ENCODE data around the gene DHRS3.
"Not testable (repeated sequence)": the region's sequence is repeated elsewhere in the genome, so short reads cannot be mapped to it uniquely, and the experiment has no call there.

DHRS3 gene

GRCh38 chr1:12548279-12548972, 69.6 kb downstream of the DHRS3 start:
- no peak overlapping the region for H3K4me3 ChIP-seq (ENCODE audit: low read length)
- no peak for DNase-seq (ENCODE audit: low read depth, low spot score)

DNA sequence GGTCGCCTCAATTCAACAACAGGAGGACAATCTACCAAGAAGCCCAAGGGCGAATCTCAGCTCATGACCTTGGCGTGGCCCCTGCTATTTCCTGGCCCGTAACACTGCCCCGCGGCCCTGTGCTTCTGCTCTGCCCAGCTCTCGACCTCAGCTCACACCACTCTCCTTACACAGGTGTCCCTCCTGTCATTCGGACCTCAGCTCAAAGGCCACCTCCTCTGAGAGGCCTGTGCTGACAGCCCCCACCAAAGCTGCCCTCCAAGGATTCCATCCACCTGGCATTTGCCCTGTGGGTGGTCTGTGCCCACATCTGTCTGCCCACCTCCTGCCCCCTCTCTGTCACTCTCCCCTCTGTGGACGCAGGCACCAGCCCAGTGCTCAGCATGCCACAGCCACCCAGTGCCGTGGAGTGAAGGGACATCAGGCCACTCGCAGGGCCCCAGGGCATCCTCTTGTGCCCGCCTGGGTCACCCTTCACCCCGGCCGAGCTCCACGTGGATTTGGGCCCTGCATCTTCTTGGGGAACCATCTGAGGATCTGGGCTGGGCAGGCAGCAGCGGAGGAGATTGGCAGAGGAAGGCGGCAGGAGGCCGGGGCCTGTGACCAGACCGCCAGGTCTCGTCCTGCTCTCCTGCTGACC, 70.3 kb downstream of the DHRS3 start:
- no peak overlapping the region for H3K4me3 ChIP-seq (ENCODE audit: low read length)
- no peak for DNase-seq (ENCODE audit: low read depth, low spot score)

- no peak overlapping the region for H3K4me3 ChIP-seq (ENCODE audit: low read length)
- no peak for DNase-seq (ENCODE audit: low read depth, low spot score)
Measured at GRCh38 chr1:12546771-12547585, 71.0 kb downstream of the DHRS3 start.

DNA sequence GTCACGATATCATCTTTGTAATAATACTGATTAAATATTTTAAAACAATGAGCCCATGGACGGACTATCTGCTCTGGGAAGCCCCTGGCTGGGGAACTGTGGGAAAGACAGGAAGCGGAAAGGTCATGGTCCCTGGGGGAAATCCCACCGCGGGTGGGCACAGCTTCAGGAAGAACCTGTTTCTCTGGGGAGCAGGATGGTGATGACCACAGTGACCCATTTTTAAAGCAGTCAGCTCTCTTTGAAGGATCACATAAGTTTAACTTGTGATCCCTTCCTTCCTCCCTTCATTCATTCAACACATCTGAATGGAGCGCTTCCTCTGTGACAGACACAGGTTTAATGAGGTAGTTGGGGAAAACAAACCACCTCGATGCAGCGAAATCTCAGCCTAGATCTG, 73.0 kb downstream of the DHRS3 start:
- no peak for DNase-seq (ENCODE audit: low read depth, low spot score)
- H3K4me3 ChIP-seq (ENCODE audit: low read length): no peak overlapping the region

DNA sequence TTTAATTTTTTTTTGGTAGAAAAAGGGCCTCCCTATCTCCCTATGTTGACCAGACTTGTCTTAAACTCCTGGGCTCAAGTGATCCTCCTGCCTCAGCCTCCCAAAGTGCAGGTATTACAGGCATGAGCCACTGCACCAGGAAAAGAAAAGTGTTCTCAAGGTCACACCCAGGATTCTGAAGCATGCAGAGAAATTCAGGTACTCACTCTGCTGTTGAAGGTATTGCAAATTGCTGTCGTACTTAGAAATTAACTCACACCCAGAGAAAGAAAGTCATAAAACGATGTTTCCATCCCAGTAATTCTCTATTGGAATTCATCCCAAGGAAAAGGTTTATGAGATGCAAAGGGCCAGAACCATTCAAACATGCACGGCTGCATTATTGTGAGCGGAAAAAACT, 73.7 kb downstream of the DHRS3 start:
- DNase-seq (ENCODE audit: low read depth, low spot score): no peak
- H3K4me3 ChIP-seq (ENCODE audit: low read length): no peak overlapping the region

GRCh38 chr1:12543740-12544154, 74.3 kb downstream of the DHRS3 start:
- no peak overlapping the region for H3K4me3 ChIP-seq (ENCODE audit: low read length)
- no peak for DNase-seq (ENCODE audit: low read depth, low spot score)

DNA sequence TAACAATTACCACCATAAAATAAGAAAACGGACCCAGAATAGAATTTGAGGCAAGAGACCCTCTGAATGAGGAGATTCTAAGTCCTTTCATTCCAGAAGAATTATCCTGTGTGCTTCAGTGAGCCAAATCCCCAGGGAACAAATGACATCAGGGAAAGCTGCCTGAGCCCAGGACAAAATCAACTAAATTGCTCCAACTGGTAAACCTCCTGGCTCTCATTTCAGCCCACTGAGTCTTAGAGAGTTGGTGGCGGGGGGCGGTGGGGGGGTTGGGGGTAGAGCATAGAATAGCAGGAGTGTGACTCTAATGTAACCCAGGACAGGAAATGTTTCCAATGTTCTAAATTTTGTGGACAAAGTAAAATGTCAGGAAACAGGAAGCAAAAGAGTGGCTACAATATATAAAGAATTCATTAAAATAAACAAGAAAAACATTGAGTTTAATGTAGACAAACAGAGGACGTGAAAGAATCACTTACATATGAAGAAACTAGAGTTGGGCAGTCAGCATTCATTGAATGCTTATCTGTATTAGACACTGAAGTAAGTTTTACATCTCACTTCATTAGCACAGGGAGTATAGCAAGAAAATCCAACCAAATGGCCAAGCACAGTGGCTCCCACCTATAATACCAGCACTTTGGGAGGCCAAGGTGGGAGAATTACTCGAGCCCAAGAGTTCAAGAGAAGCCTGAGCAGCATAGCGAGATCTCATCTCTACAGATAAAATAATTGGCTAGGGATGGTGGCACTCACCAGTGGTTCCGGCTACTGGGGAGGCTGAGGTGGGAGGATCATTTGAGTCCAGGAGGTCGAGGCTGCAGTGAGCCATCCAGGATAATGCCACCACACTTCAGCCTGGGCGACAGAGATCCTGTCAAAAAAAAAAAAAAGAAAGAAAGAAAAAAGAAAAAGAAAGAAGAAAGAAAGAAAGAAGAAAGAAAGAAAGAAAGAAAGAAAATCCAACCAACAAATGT, 75.1 kb downstream of the DHRS3 start:
- DNase-seq (ENCODE audit: low read depth, low spot score): no peak
- no peak overlapping the region for H3K4me3 ChIP-seq (ENCODE audit: low read length)

- no peak for DNase-seq (ENCODE audit: low read depth, low spot score)
- H3K4me3 ChIP-seq (ENCODE audit: low read length): no peak overlapping the region
Measured at GRCh38 chr1:12542138-12542465, 75.9 kb downstream of the DHRS3 start.

- H3K4me3 ChIP-seq (ENCODE audit: low read length): no peak overlapping the region
- DNase-seq (ENCODE audit: low read depth, low spot score): no peak
Measured at GRCh38 chr1:12541274-12542137, 76.5 kb downstream of the DHRS3 start.

DNA sequence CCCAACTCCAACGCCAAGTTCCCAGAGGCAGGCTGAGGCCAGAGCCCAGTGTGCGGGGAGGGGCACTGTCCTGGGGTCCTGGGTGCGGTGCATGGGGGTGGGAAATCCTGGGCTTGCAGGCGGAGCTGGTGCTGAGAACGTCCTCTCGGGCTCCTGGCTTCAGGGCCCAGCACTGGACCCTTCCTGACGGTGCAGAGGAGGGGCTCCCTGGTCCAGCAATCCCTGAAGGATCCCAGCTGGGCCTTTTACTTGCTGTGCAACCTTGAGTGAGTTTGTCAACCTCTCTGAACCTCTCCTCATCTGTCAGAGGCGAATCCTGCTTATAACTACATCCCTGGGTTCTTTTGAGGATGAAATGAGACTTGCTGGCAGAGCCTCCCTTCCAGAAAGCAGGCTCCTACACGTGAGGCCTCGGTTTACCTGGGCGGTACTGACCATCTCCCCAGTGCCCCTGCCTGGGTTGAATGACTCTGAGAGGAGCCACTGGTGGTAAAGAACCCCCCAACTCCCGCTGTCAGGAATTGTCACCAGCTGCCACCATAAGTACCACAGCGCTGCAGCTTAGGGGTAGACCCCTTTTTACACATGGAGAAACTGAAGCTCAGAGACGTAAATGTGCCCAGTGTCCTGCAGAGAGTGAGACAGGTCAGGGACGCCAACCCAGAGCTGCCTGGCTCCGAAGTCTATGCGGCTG, 77.3 kb downstream of the DHRS3 start:
- H3K4me3 ChIP-seq (ENCODE audit: low read length): no peak overlapping the region
- DNase-seq (ENCODE audit: low read depth, low spot score): no peak

DNA sequence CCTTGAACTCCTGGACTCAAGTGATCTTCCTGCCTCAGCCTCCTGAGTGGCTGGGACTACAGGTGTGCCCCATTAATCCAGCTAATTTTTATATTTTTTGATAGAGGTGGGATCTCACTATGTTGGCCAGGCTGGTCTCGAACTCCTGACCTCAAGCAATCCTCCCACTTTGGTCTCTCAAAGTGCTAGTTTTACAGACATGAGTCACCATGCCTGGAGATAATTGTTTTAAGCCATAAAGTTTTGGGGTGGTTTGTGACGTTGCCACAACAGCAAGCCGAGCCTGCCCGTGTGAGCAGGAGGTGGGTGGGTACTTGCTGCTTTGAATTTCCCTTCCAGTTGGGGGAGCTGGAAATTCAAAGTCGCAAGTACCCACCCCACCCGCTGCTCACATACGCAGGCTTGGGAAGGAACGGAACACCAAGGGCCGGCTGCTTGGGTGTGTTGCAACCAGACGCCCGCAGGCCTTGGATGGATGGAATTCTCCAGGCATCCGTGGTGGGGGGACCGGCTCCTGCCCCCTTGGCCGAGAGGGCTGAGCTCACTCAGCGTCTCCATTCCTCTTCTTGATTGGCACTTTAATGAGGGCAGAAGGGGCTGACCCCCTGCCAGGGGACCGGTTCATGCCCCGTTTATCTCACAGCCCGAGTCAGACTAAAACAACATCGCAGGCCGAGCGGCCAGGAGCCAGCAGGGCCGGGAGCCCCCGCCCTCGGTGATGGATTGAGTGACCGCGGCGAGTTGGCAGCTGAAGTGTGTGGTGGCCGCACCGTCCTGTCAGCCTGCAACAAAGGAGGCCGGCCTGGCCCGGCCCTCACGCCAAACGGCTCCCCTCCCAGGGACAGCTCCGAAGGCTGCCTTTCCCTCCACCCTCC, 78.1 kb downstream of the DHRS3 start:
- DNase-seq (ENCODE audit: low read depth, low spot score): no peak
- no peak overlapping the region for H3K4me3 ChIP-seq (ENCODE audit: low read length)

GRCh38 chr1:12539320-12539704, 78.7 kb downstream of the DHRS3 start:
- no peak for DNase-seq (ENCODE audit: low read depth, low spot score)
- H3K4me3 ChIP-seq (ENCODE audit: low read length): no peak overlapping the region

DNA sequence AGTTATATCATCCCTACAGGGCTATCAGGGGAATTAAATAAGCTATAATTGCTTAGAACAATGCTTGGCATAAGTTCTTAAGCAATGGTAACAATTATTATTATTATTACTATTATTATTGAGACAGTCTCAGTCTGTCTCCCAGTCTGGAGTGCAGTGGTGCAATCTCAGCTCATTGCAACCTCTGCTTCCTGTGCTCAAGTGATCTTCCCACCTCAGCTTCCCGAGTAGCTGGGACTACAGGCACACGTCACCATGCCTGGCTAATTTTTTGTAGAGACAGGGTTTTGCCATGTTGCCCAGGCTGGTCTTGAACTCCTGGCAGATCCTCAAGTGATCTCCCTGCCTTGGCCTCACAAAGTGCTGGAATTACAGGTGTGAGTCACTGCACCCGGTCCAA, 79.5 kb downstream of the DHRS3 start:
- DNase-seq (ENCODE audit: low read depth, low spot score): not testable (repeated sequence)

DNA sequence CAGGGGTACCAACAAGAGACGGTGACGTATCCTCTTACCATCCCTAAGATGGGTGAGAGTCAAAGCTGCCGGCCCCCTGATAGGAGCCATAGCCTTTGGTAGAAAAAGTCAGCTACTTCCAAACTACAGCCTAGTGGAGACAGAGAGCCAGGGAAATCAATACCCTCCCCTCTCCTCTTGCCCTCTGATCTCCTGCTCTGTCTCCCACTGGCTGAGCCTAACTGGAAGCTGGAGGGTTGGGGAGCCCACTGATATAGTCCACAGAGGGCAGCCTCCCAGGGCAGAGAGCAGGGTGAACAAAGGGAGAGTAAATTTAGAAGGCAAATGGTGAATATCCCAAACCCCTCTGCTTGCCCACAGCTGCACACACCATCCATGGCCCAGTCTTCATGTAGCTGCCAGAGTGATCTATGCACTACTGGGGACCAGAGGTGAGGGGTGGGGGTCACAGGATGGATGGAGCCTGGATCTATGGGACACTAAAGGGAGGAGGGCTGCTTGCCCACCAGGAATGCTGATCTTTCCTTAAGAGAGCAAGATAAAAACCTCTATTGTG, 80.0 kb downstream of the DHRS3 start:
- no peak overlapping the region for H3K4me3 ChIP-seq (ENCODE audit: low read length)
- no peak for DNase-seq (ENCODE audit: low read depth, low spot score)

More for the DNA sequence above, 79.5 kb downstream of the DHRS3 start:
- not testable (repeated sequence) for H3K4me3 ChIP-seq (ENCODE audit: low read length)

DNA sequence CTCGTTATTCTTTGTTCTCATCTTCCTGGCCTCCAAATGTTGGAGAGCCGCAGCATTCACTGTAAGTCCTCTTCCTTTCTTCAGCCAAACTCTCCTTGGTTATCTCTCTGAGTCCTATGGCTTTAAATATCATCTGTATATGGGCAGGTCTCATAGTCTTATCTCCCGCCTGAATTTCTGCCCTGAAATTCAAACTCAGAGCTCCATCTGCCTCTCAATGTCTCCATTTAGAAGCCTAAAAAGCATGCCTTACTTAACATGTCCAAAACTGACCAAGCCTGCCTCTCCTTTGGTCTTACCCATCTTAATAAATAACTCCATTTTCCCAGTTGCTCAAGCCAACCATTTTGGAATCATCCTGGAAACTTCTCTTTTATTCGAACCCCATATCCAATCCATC, 80.7 kb downstream of the DHRS3 start:
- H3K4me3 ChIP-seq (ENCODE audit: low read length): no peak overlapping the region
- DNase-seq (ENCODE audit: low read depth, low spot score): no peak

- H3K4me3 ChIP-seq (ENCODE audit: low read length): no peak overlapping the region
- no peak for DNase-seq (ENCODE audit: low read depth, low spot score)
Measured at GRCh38 chr1:12536023-12536639, 81.9 kb downstream of the DHRS3 start.
